Measurements from ENCODE around the gene B3GALT2. TPM values are rescaled to one million over a fixed set of nuclear protein-coding genes. Genes with fewer than 3 reads are reported as not detected.

B3GALT2 gene
- total RNA-seq, 1 donor from 2014 or later = 2.9 TPM

- intact Hi-C loops (cut with micrococcal nuclease) = loop anchor here (1.0 to 10.0 kb wide), 8 partner anchors 72 to 1292 kb away; no protein-coding TSS in a partner anchor
Measured at GRCh38 chr1:193183019-193183627, 3.3 kb downstream of the B3GALT2 start.

DNA sequence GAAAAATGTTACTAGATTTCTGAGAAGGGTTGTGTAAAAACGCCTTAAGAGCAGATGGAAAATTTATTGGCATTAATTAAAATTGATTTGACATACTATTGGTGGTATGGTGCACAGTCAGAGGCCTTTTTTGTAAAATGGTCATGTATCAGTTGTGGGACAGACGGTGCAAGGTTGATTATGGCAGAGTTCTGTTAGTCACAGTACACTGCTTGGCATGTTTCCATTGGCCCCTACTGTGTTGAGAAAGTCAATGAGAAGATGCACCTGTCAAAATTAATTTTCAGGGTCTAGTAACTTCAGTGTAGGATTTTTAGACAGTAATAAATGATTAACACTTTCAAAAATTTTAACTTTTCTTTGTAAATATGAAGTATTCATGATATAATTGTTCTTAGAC, 4.4 kb downstream of the B3GALT2 start:
- intact Hi-C loops (cut with micrococcal nuclease) = loop anchor here (2.0 to 10.0 kb wide), 6 partner anchors 73 to 1293 kb away; no protein-coding TSS in a partner anchor

DNA sequence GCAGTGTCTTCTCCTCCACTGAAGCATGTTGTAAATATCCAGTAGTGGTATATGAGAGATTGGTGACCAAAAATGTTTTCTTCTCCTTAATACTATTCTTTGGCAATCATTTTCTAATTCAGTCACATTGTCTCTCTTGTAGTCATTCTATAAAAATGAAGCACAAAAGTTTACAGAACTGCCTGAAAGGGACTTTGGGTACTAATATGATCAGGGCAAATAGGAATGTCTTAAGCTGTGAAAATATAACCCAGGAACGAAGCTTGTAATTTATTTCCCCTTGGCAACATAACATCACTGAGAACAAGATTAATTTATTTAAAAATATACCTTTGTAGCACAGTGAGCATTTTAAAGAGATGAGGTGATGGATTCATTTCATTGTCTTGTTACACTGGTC, 4.9 kb downstream of the B3GALT2 start:
- intact Hi-C loops (cut with micrococcal nuclease) = loop anchor here (5.0 to 10.0 kb wide), 4 partner anchors 296 to 1293 kb away; no protein-coding TSS in a partner anchor

GRCh38 chr1:193179094-193179493, 7.3 kb downstream of the B3GALT2 start:
- intact Hi-C loops (cut with micrococcal nuclease) = no loop called here

DNA sequence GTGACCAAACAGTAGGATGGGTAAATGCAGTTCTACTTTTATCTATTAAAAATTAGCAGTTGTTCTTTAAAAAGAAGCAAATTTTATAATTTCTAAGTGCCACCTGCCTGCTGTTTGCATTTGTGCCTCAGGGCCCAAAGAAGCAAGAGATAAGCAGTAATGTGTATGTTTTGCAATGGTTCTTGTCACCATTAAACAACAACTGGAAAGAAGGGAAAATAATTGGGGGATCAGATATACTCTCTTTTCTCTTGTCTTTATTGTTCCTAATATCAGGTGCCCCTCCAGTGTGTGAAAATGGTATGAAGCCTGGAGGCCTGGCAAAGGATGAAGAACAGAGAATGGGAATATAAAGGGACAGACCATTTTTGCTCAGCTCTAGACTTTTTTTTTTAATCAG, 9.6 kb downstream of the B3GALT2 start:
- intact Hi-C loops (cut with micrococcal nuclease) = no loop called here

- intact Hi-C loops (cut with micrococcal nuclease) = no loop called here
Measured at GRCh38 chr1:193176113-193176512, 10.3 kb downstream of the B3GALT2 start.

GRCh38 chr1:193157360-193157759, 29.1 kb downstream of the B3GALT2 start:
- intact Hi-C loops (cut with micrococcal nuclease) = no loop called here

DNA sequence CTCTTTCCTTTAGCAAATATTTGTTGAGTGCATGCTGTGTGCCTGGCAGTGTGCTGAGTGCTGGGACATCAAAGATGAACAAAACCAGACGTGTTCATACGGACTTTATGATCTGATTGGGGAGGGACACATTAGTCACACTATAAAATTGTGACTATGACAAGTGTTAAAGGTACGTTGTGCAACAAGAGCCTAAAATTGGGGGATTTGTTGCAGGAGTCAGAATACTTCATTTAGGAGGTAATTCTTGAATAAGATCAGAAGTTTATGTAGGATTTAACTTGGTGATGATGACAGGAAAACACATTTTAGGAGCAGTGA, 29.6 kb downstream of the B3GALT2 start:
- intact Hi-C loops (cut with micrococcal nuclease) = no loop called here

DNA sequence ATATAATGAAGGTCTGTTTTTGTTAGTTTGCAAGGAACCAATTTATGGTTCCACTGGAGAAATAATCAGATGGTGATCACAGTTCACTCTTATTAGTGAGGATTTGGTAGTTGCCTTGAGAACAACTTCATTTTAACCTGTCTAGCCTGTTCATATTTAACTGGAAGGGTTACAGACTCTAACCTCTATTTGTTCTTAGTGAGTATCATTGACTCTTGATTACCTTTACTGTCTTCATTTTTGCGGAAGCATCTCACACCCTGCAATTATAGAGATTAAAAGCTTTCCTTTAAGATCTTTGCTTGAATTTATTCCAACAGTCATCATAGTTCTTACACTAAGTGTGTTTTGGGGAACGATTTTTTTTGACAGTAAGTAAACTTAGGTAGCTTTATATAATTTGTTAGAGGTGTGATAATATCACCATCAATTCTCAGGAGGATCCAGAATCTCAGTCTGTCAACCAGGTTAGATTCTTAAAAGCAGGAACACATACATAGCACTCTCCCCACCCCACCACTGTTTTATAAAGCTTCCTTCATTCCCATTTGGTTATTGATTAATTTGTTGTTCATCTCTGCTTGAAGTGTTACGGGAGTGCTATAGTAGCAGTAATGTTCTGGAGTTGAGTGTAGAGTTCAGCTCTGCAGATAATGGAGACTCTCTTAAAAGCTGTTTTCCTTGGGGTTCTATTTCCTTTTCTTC, 30.1 kb downstream of the B3GALT2 start:
- intact Hi-C loops (cut with micrococcal nuclease) = no loop called here

DNA sequence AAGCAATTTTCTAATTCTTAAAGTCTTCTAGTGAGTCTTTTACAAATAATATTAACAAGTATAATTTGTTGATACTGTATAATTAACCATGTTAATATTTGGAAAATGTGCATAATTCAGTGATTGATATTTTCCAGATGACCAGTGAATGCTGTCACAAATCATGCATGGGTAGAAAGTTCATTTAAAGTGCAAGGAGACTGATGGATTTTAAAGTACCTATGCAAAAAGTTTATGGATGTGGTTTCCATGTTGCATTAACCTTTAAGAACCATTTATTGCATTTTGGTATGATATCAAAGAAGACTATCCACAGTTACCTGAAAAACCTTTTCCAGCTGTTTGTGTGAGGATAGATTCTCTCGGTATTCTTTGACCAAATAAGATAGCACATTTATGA, 41.4 kb downstream of the B3GALT2 start:
- intact Hi-C loops (cut with micrococcal nuclease) = no loop called here

GRCh38 chr1:193144361-193144938, 42.0 kb downstream of the B3GALT2 start:
- intact Hi-C loops (cut with micrococcal nuclease) = no loop called here

GRCh38 chr1:193143285-193143684, 43.1 kb downstream of the B3GALT2 start:
- intact Hi-C loops (cut with micrococcal nuclease) = loop anchor here (1.0 to 2.0 kb wide), 2 partner anchors 1152 to 1324 kb away; no protein-coding TSS in a partner anchor

DNA sequence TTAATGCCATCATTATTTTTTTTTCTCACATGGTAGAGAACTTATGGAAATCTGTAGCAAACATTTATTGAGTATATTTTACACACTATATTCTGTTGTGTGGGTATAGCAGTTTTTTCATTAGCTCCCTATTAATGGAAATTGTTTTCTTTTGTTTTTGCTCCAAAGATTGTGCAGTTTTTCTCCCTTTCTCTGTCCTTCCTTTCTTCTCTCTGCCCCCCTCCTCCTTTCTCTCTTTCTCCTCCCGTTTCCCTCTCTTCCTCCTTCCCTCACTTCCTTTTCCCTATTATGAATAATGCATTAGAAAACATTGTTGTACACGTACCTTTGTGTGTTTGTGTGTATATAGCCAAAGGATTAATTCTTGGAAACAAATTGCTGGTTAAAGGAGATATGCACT, 44.0 kb downstream of the B3GALT2 start:
- intact Hi-C loops (cut with micrococcal nuclease) = loop anchor here (2.0 kb wide), 1 partner anchor 1324 kb away; no protein-coding TSS in a partner anchor

GRCh38 chr1:193141804-193142203, 44.6 kb downstream of the B3GALT2 start:
- intact Hi-C loops (cut with micrococcal nuclease) = loop anchor here (2.0 kb wide), 1 partner anchor 1325 kb away; no protein-coding TSS in a partner anchor

GRCh38 chr1:193140254-193140653, 46.2 kb downstream of the B3GALT2 start:
- intact Hi-C loops (cut with micrococcal nuclease) = no loop called here

DNA sequence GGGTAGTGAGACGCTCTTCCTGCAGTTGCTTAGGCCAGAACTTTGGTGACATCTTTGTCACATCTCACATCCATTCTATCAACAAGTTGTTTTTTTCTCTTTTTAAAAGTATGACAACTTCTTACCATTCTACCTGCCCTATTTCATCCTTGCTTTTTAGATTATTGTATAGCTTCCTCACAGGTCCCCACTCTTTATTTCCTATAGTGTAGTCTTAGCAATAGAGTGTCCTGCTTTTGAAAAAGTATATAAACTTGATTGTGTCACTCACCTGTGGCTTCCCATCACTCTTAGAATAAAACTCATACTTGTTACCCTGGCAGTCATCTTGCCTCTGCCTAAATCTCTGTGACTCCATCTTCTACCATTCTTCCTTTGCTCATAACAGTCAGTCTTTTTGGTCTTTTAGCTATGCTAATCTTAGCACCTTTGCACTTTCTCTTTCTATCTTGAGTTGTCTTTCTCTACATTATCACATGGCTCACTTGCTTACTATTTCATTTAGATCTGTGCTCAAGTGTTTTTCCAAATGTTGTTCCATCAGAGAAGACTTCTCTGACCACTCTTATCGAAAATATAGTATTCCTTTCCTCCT, 55.0 kb downstream of the B3GALT2 start:
- intact Hi-C loops (cut with micrococcal nuclease) = loop anchor here (1.0 kb wide), 1 partner anchor 9 kb away; the partner anchor contains the start of gene CDC73

Other genes starting within 250 kb of the B3GALT2 start
- gene UCHL5, start 127.3 kb downstream of the B3GALT2 start, total RNA-seq = 50.9 and 53.9 TPM in 2 replicates
- 62.5 and 74.8 TPM in 2 replicates for gene RO60, start 127.0 kb downstream of the B3GALT2 start, total RNA-seq
- gene GLRX2, start 81.2 kb downstream of the B3GALT2 start, total RNA-seq = 18.5 and 19.8 TPM in 2 replicates
- gene CDC73, start 64.6 kb downstream of the B3GALT2 start, total RNA-seq = 65.3 and 68.7 TPM in 2 replicates

Measured in T-helper 1 cell treated with Interleukin-12 subunit alpha and Interleukin-12 subunit beta and Interleukin-4 antibody, amounts not matched to agents 30 ng/mL and 1 ng/mL, for 36 hours (primary cell).